NCI-H2107 treated with DMSO at 0.1 percent for 48 hours (cell line): ENCODE data around the gene CRIP3.

Experiments
- DNase-seq: peaks from one replicate; lab custom pipeline; 2025; ENCODE audit not compliant: unreplicated experiment; lab: John Stamatoyannopoulos, UW

Gene CRIP3

GRCh38 chr6:43274916-43275597 lies 33.6 kb downstream of the CRIP3 start:
- no peak for DNase-seq

GRCh38 chr6:43274127-43274915 lies 34.3 kb downstream of the CRIP3 start:
- no peak for DNase-seq

- no peak for DNase-seq
Observed at GRCh38 chr6:43273707-43274106, 34.9 kb downstream of the CRIP3 start.

- DNase-seq, result no peak
Observed at GRCh38 chr6:43271944-43272343, 36.7 kb downstream of the CRIP3 start.

- peak; percentile 56 for DNase-seq
Observed at GRCh38 chr6:43271103-43271815, 37.4 kb downstream of the CRIP3 start.

GRCh38 chr6:43269273-43270007 lies 39.2 kb downstream of the CRIP3 start:
- DNase-seq, result no peak

- no peak for DNase-seq
Observed at GRCh38 chr6:43268782-43269272, 39.8 kb downstream of the CRIP3 start.

- DNase-seq, result no peak
Observed at GRCh38 chr6:43268355-43268700, 40.3 kb downstream of the CRIP3 start.

- no peak for DNase-seq
Observed at GRCh38 chr6:43267619-43268354, 40.8 kb downstream of the CRIP3 start.

GRCh38 chr6:43265564-43265963 lies 43.1 kb downstream of the CRIP3 start:
- no peak for DNase-seq

- no peak for DNase-seq
Observed at GRCh38 chr6:43264599-43265145, 44.0 kb downstream of the CRIP3 start.

GRCh38 chr6:43263314-43264178 lies 45.1 kb downstream of the CRIP3 start:
- DNase-seq, result peak; percentile 5

- DNase-seq, result no peak
Observed at GRCh38 chr6:43262780-43263313, 45.8 kb downstream of the CRIP3 start.

- no peak for DNase-seq
Observed at GRCh38 chr6:43262000-43262779, 46.4 kb downstream of the CRIP3 start.

- no peak for DNase-seq
Observed at GRCh38 chr6:43261198-43261597, 47.4 kb downstream of the CRIP3 start.

- no peak for DNase-seq
Observed at GRCh38 chr6:43260791-43261190, 47.8 kb downstream of the CRIP3 start.

- no peak for DNase-seq
Observed at GRCh38 chr6:43258807-43259686, 49.6 kb downstream of the CRIP3 start.
